Smooth muscle cell (in vitro differentiated cells): ENCODE data around the gene PPFIBP2. TPM values are rescaled to one million over a fixed set of nuclear protein-coding genes. Genes with fewer than 3 reads are reported as not detected.

Source experiments
- DNase-seq: peaks from one replicate; lab custom pipeline; 2025; ENCODE audit not compliant: unreplicated experiment; lab: John Stamatoyannopoulos, UW
- H2AFZ ChIP-seq: fragments of 200-600 bp; sonication (generic); 2 replicates; pipeline ENCODE4 v1.6.0; 2016; ENCODE audit warnings: antibody characterized with exemption, low read depth, mild to moderate bottlenecking
- H3F3A ChIP-seq: fragments of 200-600 bp; sonication (generic); 2 replicates; pipeline ENCODE4 v1.6.0; 2017; ENCODE audit warnings: antibody characterized with exemption, low read depth
- H3K27ac ChIP-seq: fragments of 200-600 bp; sonication (generic); 2 replicates; pipeline ENCODE4 v1.5.1; 2016; ENCODE audit warnings: low read depth, mild to moderate bottlenecking
- H3K27me3 ChIP-seq: fragments of 200-600 bp; sonication (generic); 2 replicates; pipeline ENCODE4 v1.6.1; 2016; ENCODE audit warnings: low read depth, mild to moderate bottlenecking
- H3K36me3 ChIP-seq: fragments of 200-600 bp; sonication (generic); 2 replicates; pipeline ENCODE4 v1.5.1; 2016; ENCODE audit warnings: low read depth
- H3K4me1 ChIP-seq: fragments of 200-600 bp; sonication (generic); 2 replicates; pipeline ENCODE4 v1.5.1; 2016; ENCODE audit warnings: low read depth
- H3K4me2 ChIP-seq: fragments of 200-600 bp; sonication (generic); 2 replicates; pipeline ENCODE4 v1.6.0; 2016; ENCODE audit warnings: mild to moderate bottlenecking
- H3K4me3 ChIP-seq: fragments of 200-600 bp; sonication (generic); 2 replicates; pipeline ENCODE4 v1.5.1; 2016; ENCODE audit warnings: mild to moderate bottlenecking
- H3K79me2 ChIP-seq: fragments of 200-600 bp; sonication (generic); 2 replicates; pipeline ENCODE4 v1.6.0; 2016; ENCODE audit warnings: low read depth, mild to moderate bottlenecking
- H3K9ac ChIP-seq: fragments of 200-600 bp; sonication (generic); 2 replicates; pipeline ENCODE4 v1.6.0; 2016; ENCODE audit warnings: low read depth
- H3K9me3 ChIP-seq: fragments of 200-600 bp; sonication (generic); replicated peaks from 2 replicates; pipeline ENCODE4 v1.5.1; 2016; ENCODE audit warnings: low read depth
- H4K20me1 ChIP-seq: fragments of 200-600 bp; sonication (generic); 2 replicates; pipeline ENCODE4 v1.6.0; 2016; ENCODE audit warnings: low read depth
- WGBS: methylation state at CpG from one replicate; pipeline ENCODE4 v1.1.7; 2016; ENCODE audit warnings: low lambda C conversion rate; 5-methylcytosine and 5-hydroxymethylcytosine counted together
- polyA plus RNA-seq: library from polyadenylated mRNA; unstranded; fragments of >200 nt; fragmentation: Nextera tagmentation; extraction: Ambion mirVana; gene quantifications from 2 replicates; pipeline ENCODE4 v1.2.1, GENCODE V29; 2016
- total RNA-seq: library from RNA; depleted of rRNA; stranded (reverse); fragments of >200 nt; gene quantifications from 2 replicates; pipeline ENCODE4 v1.2.3, GENCODE V29; 2014
- TF ChIP-seq, protein P1 (sequence below): fragments of 200-600 bp; sonication (generic); IDR thresholded peaks from 2 replicates; pipeline ENCODE4 v1.5.1; 2017; ENCODE audit warnings: borderline replicate concordance, mild to moderate bottlenecking, antibody characterized with exemption; ENCODE audit not compliant: insufficient read depth, poor library complexity, severe bottlenecking

Gene PPFIBP2
- total and polyA plus RNA-seq, 2 experiments from 2014 or later: 9.8 to 20.2 TPM

DNA sequence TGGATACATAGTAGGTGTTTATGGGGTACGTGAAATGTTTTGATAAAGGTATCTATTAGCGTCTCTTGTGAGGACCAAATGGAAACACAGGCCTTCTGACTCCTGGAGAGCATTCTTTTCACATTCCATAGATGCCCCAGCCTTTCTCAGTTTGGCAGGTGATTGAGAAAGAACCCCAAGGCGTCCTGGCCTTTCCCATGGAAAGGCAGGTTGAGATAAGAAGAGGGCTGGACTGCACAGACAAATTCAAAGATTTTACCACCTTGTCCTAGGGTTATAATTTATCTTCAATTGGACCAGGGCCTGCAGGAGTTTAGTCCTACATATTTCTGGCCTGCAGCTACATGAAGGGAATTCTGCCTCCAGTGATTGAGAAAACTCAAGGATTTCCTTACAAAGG lies 29.2 kb upstream of the PPFIBP2 start:
- H3K4me1 ChIP-seq: no peaks in the 10 kb centered on the region
- H3K27ac ChIP-seq: no peak overlapping the region
- no peaks in the 10 kb centered on the region for H3K27me3 ChIP-seq
- no peaks in the 10 kb centered on the region for H3K9me3 ChIP-seq
- no peaks in the 10 kb centered on the region for H3F3A ChIP-seq
- no peak overlapping the region for H3K9ac ChIP-seq
- H4K20me1 ChIP-seq: no peaks in the 10 kb centered on the region
- H3K4me3 ChIP-seq: no peak overlapping the region
- H3K4me2 ChIP-seq: no peak overlapping the region
- TF ChIP-seq, protein P1, sequence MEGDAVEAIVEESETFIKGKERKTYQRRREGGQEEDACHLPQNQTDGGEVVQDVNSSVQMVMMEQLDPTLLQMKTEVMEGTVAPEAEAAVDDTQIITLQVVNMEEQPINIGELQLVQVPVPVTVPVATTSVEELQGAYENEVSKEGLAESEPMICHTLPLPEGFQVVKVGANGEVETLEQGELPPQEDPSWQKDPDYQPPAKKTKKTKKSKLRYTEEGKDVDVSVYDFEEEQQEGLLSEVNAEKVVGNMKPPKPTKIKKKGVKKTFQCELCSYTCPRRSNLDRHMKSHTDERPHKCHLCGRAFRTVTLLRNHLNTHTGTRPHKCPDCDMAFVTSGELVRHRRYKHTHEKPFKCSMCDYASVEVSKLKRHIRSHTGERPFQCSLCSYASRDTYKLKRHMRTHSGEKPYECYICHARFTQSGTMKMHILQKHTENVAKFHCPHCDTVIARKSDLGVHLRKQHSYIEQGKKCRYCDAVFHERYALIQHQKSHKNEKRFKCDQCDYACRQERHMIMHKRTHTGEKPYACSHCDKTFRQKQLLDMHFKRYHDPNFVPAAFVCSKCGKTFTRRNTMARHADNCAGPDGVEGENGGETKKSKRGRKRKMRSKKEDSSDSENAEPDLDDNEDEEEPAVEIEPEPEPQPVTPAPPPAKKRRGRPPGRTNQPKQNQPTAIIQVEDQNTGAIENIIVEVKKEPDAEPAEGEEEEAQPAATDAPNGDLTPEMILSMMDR: no peak
- no peak for DNase-seq
- WGBS: 52% methylated on average over 3 of the region's 3 CpGs
- H2AFZ ChIP-seq: no peak overlapping the region
- H3K79me2 ChIP-seq: no peaks in the 10 kb centered on the region
- no peaks in the 10 kb centered on the region for H3K36me3 ChIP-seq

DNA sequence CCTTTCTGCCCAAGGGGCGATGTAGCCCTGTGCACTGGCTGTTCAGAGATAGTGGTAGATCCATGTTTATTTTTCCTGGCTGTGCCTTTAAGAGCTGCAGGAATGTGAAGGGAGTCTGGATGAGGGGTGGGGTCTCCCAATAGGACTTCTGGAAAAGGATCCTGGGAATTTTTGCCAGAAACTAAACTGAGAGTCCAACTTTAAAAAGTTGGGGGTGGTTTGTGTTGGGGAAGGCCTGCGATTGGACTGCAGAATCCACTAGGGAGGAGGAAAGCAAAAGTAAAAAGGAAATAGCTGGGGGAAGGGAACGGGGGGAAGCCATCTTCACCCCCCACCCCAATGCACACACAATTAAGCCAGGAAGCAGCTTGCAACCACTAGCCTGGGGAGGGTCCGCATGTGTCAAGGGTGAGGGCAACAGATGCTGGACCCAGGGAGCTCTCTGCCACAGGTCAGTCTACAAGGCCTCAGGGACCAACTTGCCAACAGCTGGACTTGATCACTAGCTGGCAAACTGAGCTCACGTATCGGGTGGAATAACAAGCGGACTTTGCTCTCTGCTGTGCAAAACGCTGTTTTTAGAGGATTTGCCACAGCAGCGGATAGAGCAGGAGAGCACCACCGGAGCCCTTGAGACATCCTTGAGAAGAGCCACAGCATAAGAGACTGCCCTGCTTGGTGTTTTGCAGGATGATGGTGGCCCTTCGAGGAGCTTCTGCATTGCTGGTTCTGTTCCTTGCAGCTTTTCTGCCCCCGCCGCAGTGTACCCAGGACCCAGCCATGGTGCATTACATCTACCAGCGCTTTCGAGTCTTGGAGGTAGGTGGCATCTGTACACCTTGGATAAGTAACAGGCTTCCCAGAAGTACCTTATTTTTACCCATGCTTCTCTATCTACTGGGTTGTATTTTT lies 28.4 kb upstream of the PPFIBP2 start, which contains the start of gene OLFML1:
Gene OLFML1, plus strand, starts transcription at position 321 of the 912 bp plus-strand sequence. Its CDS starts 370 bp downstream, at position 691.
- Histone ChIP-seq H3F3A (no peaks in the 10 kb centered on the region), H3K79me2 (no peaks in the 10 kb centered on the region), H3K9ac (no peak within 1 kb of the TSS), H3K36me3 (no peaks in the 10 kb centered on the region), H3K4me3 (peak within 1 kb of the TSS; percentile 32), H3K27me3 (no peaks in the 10 kb centered on the region), H3K4me2 (no peak within 1 kb of the TSS), H3K9me3 (no peaks in the 10 kb centered on the region), H2AFZ (no peak within 1 kb of the TSS), H3K4me1 (no peaks in the 10 kb centered on the region), H4K20me1 (no peaks in the 10 kb centered on the region), H3K27ac (no peak within 1 kb of the TSS)
- 89% methylated on average over 15 of the region's 15 CpGs for WGBS
- DNase-seq: no peak
- TF ChIP-seq, protein P1: no peak

DNA sequence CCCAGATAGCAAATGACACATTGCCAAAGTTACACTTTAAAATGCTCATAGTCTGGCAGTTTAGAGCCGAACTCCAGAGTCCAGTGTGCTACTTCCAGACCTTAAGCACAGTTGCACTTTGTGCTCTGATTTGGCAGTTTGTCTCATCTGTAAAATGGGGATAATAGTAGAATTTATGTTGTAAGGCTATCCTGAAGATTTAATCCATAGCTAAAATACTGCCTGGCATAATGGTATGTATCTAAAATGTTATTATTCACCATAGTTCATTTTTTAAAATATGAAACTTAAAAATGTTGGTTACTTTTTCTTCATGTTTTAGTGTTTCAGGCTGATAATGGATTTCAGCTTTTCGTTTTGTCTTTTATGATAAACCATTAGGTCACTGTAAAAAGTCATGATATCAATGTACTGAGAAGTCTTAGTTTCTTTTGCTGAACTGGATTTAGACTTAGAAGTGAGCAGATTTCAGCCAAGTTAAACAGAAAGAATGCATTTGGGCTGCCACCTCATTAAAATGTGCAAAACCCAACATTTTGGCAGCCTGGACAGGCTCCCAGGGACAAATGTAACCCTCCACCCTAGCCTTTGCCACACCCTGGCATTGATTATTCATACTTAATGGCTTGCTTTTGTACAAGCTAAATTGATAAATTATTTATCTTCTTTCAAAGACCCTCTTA lies 27.6 kb upstream of the PPFIBP2 start:
- H3K9ac ChIP-seq: no peak overlapping the region
- no peaks in the 10 kb centered on the region for H3F3A ChIP-seq
- H3K27ac ChIP-seq: no peak overlapping the region
- H3K27me3 ChIP-seq: no peaks in the 10 kb centered on the region
- no peak overlapping the region for H2AFZ ChIP-seq
- no peaks in the 10 kb centered on the region for H3K79me2 ChIP-seq
- WGBS: 89% methylated on average over 2 of the region's 2 CpGs
- no peaks in the 10 kb centered on the region for H3K36me3 ChIP-seq
- H3K4me2 ChIP-seq: no peak overlapping the region
- no peaks in the 10 kb centered on the region for H3K9me3 ChIP-seq
- peak overlapping the region; percentile 32 for H3K4me3 ChIP-seq
- no peaks in the 10 kb centered on the region for H4K20me1 ChIP-seq
- DNase-seq: no peak
- no peaks in the 10 kb centered on the region for H3K4me1 ChIP-seq
- TF ChIP-seq, protein P1: no peak
